ENCODE measurements around the gene RELCH.

The RELCH gene

GRCh38 chr18:62277045-62277444, 90.0 kb downstream of the RELCH start:
- no peak for DNase-seq

DNA sequence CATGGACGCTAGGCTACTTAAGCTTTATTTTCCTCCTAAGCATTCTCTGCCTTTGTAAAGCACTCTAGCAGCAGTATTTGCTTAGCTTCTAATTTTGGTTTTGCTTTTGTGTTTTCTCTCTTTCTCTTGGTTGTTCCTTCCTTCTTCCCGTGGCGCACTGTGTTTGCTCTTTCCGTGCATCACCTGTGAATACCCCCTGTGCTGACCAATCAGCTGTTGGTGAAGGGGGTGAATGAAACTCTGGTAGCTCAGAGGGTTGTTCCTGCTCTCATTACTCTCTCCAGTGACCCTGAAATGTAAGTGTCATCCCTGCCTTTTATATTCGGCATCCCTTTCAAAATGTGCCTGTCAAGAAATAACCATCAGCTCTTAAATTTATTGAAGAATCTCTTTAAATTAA, 92.5 kb downstream of the RELCH start:
- no peak for DNase-seq

DNA sequence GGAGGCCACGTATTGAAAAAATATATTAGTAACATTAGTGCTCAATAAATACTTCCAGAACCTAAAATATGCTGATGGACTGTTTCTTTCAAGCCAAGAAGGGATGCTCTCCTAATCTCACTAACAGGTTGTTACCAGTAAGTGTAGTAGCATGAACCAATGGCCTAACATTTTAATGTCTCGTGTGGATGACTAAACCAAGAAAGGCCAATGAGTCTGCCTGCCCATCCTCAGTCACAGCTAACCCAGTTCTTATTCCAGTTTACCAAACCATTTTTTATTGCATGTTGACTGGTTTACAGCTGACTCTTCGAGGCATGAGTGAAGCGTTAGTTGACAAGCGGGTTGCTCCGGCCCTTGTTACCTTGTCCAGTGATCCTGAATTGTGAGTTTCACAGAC, 93.0 kb downstream of the RELCH start:
- DNase-seq: no peak

- no peak for DNase-seq
Measured at GRCh38 chr18:62280786-62281185, 93.7 kb downstream of the RELCH start.

DNA sequence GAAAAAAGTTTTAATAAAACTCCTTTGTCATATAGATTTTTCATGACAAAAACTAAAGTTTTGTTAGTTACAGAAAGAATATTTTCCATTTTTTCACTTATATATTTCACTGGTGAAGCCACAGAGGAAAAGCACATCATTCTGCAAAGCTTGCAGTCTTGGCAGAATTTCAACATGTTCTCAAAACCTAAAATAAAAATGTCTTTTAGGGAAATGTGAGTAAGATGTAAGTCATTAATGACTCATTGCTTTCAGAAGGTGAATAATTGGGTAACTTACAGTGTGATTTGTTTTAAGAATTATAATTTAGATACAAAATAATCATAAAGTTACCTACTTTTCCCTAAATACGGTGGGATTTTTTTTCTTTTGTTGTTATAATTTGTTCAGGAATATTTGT, 94.6 kb downstream of the RELCH start:
- no peak for DNase-seq

DNA sequence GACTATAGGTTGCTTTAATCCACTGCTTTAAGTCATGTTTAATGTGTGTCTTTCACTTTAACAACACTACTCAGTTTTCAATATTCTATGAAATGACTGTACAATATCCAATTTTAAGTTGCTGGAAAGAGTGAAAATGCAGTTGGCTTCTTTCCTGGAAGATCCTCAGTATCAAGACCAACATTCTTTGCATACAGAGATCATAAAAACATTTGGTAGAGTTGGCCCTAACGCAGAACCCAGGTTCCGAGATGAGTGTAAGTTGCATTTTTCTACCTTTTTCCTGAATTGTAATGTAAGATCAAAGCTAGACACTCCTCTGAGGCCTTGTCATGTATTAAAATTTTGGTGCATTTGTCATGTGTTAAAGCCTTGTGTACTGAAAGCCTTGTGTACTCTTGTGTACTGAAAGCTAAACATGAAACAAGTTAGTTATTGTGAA, 95.2 kb downstream of the RELCH start:
- DNase-seq: no peak

GRCh38 chr18:62284637-62285036, 97.6 kb downstream of the RELCH start:
- no peak for DNase-seq

DNA sequence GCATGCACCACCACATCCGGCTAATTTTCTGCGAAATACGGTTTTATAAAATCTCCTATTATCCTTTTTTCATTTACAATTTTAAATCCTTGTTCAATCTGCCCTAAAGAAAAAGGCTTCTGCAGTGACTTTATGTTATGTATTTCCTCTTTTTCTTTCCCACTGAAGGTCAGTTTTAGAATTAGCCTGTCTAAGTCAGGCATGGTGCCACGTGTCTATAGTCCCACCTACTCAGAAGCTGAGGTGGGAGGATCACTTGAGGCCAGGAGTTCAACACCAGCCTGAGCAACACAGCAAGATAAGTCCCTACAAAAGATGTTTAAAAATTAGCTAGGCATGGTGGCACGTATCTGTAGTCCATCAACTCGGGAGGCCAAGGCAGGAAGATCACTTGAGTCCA, 98.2 kb downstream of the RELCH start:
- no peak for DNase-seq

- no peak for DNase-seq
Measured at GRCh38 chr18:62287781-62288664, 101.0 kb downstream of the RELCH start.

DNA sequence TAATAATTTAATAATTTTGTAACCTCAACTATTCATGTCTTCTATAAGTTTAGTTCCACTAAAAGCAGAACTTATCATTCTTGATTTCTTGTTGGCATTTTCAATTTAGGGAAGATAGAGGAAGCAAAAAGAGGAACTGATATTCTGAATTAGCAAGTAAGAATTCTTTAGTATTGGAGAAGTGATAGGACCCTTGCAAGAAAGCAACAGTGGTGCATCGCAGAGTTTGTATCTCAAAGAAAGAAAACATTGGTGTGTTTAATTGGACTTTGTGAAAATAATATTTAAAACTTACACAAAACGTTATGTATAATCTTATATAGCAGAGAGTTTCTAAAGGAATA, 101.6 kb downstream of the RELCH start:
- no peak for DNase-seq

DNA sequence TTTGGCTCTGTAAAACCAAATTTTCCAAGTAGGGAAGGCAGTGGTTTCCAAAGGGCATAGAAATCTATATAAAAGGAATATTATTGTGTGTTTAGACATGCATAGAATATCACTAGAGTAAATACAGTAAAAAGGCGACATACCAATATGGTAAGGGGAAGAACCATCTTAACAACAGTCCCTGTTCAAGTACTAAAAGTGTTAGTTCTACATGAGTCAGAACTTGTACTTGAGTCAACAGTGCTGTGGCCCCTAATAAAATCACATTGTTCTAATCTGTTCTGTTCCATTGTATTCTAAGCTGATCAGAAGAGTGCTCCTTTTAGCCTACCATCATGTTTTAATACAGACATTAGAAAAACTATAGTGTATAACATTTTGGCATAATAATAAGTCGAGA, 102.0 kb downstream of the RELCH start:
- no peak for DNase-seq

DNA sequence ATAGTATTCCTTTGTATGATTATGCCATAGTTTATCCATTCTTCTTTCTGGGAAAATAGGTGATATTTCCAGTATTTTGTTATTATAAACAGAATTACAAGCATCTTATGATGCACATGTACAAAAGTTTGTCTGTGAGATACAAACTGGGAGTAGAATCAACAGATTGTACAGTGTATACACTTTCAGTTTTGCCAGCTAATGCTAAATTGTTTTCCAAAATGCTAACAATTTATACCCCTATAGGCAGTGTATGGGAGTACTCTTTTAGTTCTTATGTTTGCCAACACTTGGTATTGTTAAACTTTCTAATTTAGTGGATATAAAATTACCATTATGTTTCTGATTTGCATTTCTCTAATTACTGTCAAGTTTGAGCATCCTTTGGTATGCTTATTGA, 107.0 kb downstream of the RELCH start:
- no peak for DNase-seq

GRCh38 chr18:62300359-62300963, 113.4 kb downstream of the RELCH start:
- DNase-seq: no peak

DNA sequence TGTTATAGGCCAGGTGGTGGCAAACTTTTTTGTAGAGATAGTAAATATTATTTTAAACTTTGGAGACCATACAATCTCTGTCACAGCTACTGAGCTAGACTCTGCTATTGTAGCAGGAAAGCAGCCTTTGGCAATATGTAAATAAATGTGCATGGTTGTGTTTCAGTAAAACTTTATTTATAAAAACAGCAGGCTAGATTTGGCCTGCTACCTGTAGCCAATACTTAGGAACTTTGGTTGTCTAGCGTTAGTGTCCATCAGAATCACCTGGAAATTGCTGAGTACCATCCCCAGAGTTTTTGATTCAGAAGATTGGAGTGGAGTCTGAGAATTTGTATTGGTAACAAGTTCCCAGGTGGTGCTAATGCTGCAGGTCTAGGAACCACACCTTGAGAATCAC, 114.3 kb downstream of the RELCH start:
- no peak for DNase-seq

- DNase-seq: no peak
Measured at GRCh38 chr18:62312851-62313250, 125.8 kb downstream of the RELCH start.

GRCh38 chr18:62318228-62319180, 131.4 kb downstream of the RELCH start:
- no peak for DNase-seq

DNA sequence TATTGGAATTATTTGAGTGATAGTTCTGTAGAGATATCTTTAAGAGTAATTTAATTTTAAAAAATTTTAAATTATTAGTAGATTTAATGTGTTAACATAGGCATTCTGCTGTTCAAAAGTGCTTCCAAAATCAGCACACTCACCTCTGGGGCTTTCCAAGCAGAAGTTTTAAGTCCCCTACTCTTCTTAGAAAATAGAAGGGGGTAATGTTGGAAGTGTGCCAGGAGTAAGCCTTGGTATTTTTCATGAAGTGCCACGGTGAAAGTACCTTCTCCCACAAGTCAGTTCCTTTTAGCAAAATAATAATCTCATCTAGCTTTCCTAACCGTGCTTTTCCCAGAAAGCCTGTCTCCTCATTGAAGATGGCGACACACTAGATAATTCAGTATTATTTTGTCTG, 134.1 kb downstream of the RELCH start:
- DNase-seq: no peak

DNA sequence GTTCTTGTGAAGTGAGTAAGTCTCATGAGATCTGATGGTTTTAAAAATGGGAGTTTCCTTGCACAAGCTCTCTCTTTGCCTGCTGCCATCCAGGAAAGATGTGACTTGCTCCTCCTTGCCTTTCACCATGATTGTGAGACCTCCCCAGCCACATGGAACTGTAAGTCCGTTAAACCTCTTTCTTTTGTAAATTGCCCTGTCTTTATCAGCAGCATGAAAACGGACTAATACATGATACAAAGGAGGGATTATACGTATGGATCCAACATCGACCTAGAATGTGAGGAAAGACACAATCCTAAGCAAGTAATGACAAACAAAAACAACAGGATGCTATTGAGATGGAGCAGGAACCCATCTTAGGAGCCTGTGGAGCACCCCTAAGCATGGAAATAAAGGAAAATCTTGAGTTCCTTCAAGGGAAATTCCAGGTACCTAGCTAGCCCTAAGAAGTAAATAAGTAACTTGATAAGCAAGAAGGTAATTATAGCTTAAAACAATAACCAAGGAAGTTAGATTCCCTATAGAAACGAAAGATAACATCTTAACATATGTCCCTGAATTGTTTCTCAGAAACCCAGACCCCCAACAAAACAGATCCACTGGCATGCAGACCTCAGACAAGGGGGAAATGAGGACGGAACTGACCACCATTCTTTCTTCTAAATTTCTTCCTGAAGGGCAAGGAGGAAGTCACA, 136.6 kb downstream of the RELCH start:
- DNase-seq: no peak

DNA sequence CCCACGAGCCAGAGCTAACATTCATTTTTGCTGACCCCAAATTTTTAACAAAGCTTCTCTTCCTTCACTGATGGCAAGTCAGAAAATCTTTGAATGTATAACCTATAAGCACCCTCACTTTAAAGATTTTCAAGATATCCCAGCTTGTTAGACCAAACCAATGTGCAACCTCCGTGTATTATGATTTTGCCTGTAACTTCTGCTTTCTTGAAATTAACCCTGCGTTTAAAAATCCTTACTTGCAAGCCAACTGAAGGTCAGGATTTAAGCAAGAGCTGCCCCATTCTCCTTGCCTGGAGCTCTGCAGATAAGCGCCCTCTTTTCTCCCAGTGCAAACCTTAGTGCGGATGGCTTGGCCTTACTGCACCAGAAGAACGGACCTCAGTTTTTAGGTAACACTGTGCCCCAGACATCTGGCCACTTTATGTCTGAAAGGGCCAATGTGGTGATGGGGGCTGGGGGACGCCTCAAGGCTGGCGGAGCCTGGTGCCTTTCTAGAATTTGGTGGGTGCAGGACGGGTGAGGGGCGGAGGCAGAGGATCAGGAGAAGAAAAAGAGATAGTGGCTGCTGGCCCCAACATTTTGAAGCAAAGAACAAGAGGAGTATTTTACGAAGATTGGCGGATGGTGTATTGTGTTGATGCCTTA, 137.2 kb downstream of the RELCH start:
- no peak for DNase-seq

DNA sequence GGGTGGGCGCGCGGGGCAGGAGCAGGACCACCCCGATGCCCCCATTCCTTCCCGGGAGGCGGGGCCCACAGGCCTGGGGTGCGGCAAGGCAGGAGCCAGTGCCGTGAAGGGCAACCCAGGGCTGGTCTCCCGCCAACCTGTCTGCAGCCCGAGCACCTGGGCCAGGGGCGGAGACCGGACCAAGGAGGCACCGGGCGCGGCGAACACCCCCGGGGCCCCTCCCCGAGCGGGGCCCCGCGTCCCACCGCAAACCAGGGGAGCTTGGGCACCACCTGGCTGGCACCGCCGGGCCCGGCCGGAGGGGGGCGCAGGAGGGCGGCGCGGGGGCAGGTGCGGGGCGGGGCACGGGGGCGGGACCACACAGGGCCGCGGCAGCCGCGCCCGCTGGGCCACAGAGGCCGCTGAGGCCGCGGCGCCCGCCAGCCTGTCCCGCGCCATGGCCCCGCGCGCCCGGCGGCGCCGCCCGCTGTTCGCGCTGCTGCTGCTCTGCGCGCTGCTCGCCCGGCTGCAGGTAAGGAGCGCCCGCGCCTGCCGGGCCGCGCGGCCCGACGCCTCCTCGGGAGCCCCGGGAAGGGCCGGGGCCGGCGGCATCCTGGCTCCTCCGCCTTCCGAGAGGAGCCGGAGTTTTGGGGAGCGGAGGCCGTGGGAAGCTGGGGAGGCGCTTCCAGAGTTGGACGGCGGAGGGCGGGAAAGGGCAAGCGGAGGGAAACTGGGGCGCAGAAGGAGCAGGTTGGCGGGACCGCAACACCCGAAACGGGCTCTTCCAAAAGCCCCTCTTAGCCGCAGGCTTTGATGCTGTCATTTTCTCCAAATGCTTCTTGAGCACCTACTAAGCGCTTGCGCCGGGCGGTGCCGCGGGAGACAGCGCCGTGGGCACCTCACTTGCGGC, 138.1 kb downstream of the RELCH start, which contains the start of gene TNFRSF11A:
TNFRSF11A (plus strand) TSS at position 394 of the 889 bp plus-strand sequence; CDS start at position 437, 43 bp downstream.
- DNase-seq: peak; percentile 63
